Karpas-422 (cell line): ENCODE results near the gene IFT20. TPM values are rescaled to one million over a fixed set of nuclear protein-coding genes. Genes with fewer than 3 reads are reported as not detected.

Experiments
- DNase-seq: peaks from one replicate; pipeline ENCODE4 v3.0.0-alpha.2; 2015
- H2AFZ ChIP-seq: fragments of 200-600 bp; sonication (generic); 2 replicates; pipeline ENCODE4 v1.6.1; 2014; ENCODE audit warnings: antibody characterized with exemption, low read length, mixed read lengths
- H3K27ac ChIP-seq: fragments of 200-600 bp; sonication (generic); 2 replicates; pipeline ENCODE4 v1.5.1; 2014; ENCODE audit warnings: mild to moderate bottlenecking, low read length, moderate library complexity
- H3K27me3 ChIP-seq: fragments of 200-600 bp; sonication (generic); 2 replicates; pipeline ENCODE4 v1.6.1; 2014; ENCODE audit warnings: low read length, mixed read lengths
- H3K36me3 ChIP-seq: fragments of 200-600 bp; sonication (generic); 2 replicates; pipeline ENCODE4 v1.6.1; 2014; ENCODE audit warnings: low read length, mixed read lengths; ENCODE audit not compliant: insufficient read depth
- H3K4me1 ChIP-seq: fragments of 200-600 bp; sonication (generic); 2 replicates; pipeline ENCODE4 v1.6.1; 2014; ENCODE audit warnings: mild to moderate bottlenecking, low read length, mixed read lengths
- H3K4me2 ChIP-seq: fragments of 200-600 bp; sonication (generic); 2 replicates; pipeline ENCODE4 v1.6.1; 2014; ENCODE audit warnings: low read length, low read depth, mild to moderate bottlenecking; ENCODE audit not compliant: poor library complexity, severe bottlenecking
- H3K4me3 ChIP-seq: fragments of 200-600 bp; sonication (generic); 2 replicates; pipeline ENCODE4 v1.5.1; 2014; ENCODE audit warnings: mild to moderate bottlenecking, antibody characterized with exemption, low read length, mixed read lengths
- H3K79me2 ChIP-seq: fragments of 200-600 bp; sonication (generic); 2 replicates; pipeline ENCODE4 v1.6.1; 2014; ENCODE audit warnings: mild to moderate bottlenecking, low read length, mixed read lengths
- H3K9ac ChIP-seq: fragments of 200-600 bp; sonication (generic); 2 replicates; pipeline ENCODE4 v1.6.0; 2014; ENCODE audit warnings: low read length
- H3K9me2 ChIP-seq: fragments of 200-600 bp; sonication (generic), shearing (Covaris generic); replicated peaks from 2 replicates; pipeline ENCODE4 v1.6.0; 2014; ENCODE audit warnings: mild to moderate bottlenecking, low read length, moderate library complexity; ENCODE audit not compliant: insufficient read depth
- H3K9me3 ChIP-seq: fragments of 300-700, 200-600 bp; sonication (generic); 2 replicates; pipeline ENCODE4 v1.6.1; 2014; ENCODE audit warnings: low read length, mixed read lengths
- H4K20me1 ChIP-seq: fragments of 200-600 bp; sonication (generic); 2 replicates; pipeline ENCODE4 v1.6.1; 2014; ENCODE audit warnings: mild to moderate bottlenecking, antibody characterized with exemption, low read length, low read depth; ENCODE audit not compliant: insufficient read depth
- total RNA-seq: library from RNA; depleted of rRNA; stranded (reverse); fragments of >200 nt; shearing (Covaris generic); gene quantifications from 2 replicates; pipeline ENCODE4 v1.2.3, GENCODE V29; 2014; ENCODE audit warnings: low replicate concordance; rRNA removed

IFT20 gene
- total RNA-seq, 1 experiment from 2014 or later, result 44.5 TPM

GRCh38 chr17:28280826-28281225 lies 54.4 kb downstream of the IFT20 start:
- H3K79me2 ChIP-seq, result no peaks in the 10 kb centered on the region
- H3K4me1 ChIP-seq, result no peaks in the 10 kb centered on the region
- no peaks in the 10 kb centered on the region for H3K36me3 ChIP-seq

GRCh38 chr17:28279411-28279810 lies 55.9 kb downstream of the IFT20 start:
- no peaks in the 10 kb centered on the region for H4K20me1 ChIP-seq
- H3K27me3 ChIP-seq, result no peaks in the 10 kb centered on the region
- H3K9me3 ChIP-seq, result no peaks in the 10 kb centered on the region
- H2AFZ ChIP-seq, result no peak overlapping the region
- no peak overlapping the region for H3K4me2 ChIP-seq
- no peak overlapping the region for H3K27ac ChIP-seq
- H3K9ac ChIP-seq, result no peak overlapping the region
- no peaks in the 10 kb centered on the region for H3K79me2 ChIP-seq
- DNase-seq, result no peak
- no peak overlapping the region for H3K4me3 ChIP-seq
- no peaks in the 10 kb centered on the region for H3K9me2 ChIP-seq
- H3K4me1 ChIP-seq, result no peaks in the 10 kb centered on the region
- no peaks in the 10 kb centered on the region for H3K36me3 ChIP-seq

More at GRCh38 chr17:28280826-28281225, 54.4 kb downstream of the IFT20 start:
- Histone ChIP-seq H3K9me2 (no peaks in the 10 kb centered on the region), H4K20me1 (no peaks in the 10 kb centered on the region), H3K4me3 (no peak overlapping the region), H3K27me3 (no peaks in the 10 kb centered on the region), H3K9ac (no peak overlapping the region), H3K9me3 (no peaks in the 10 kb centered on the region), H2AFZ (no peak overlapping the region), H3K4me2 (no peak overlapping the region), H3K27ac (no peak overlapping the region)
- no peak for DNase-seq

Other genes with a start within 250 kb of the IFT20 start
- gene TMEM97, start 16.3 kb downstream of the IFT20 start, total RNA-seq, result 38.9 and 74.3 TPM in 2 replicates
- 8.5 and 16.6 TPM in 2 replicates for gene TNFAIP1, start 289 bp upstream of the IFT20 start, total RNA-seq
- 71.1 and 98.3 TPM in 2 replicates for gene POLDIP2, start 22.1 kb upstream of the IFT20 start, total RNA-seq
- gene SEBOX, start 29.7 kb upstream of the IFT20 start, total RNA-seq, result not detected in 2 replicates
- gene VTN, start 34.8 kb upstream of the IFT20 start, total RNA-seq, result 4.2 TPM in 1 of 2 replicates, not detected in the other
- gene SARM1, start 36.2 kb upstream of the IFT20 start, total RNA-seq, result 23.9 and 26.9 TPM in 2 replicates
- gene SLC46A1, start 70.7 kb upstream of the IFT20 start, total RNA-seq, result 2.0 and 5.0 TPM in 2 replicates
- gene SLC13A2, start 138.2 kb upstream of the IFT20 start, total RNA-seq, result not detected in 2 replicates
- gene FOXN1, start 170.9 kb upstream of the IFT20 start, total RNA-seq, result not detected in 2 replicates
- 34.0 and 70.2 TPM in 2 replicates for gene UNC119, start 217.2 kb upstream of the IFT20 start, total RNA-seq
- 39.2 and 50.2 TPM in 2 replicates for gene PIGS, start 236.1 kb upstream of the IFT20 start, total RNA-seq
- 309 and 552 TPM in 2 replicates for gene ALDOC, start 241.4 kb upstream of the IFT20 start, total RNA-seq